ENCODE data around the gene ZFP36L2. TPM values are rescaled to one million over a fixed set of nuclear protein-coding genes. Genes with fewer than 3 reads are reported as not detected.

ZFP36L2 gene
- total and polyA plus RNA-seq, 10 of the 15 experiments (the other 5 are each of a cell fraction or from before 2014, with no cell fraction given) = 4.3 to 64.9 (median 19.5) TPM

GRCh38 chr2:43215673-43216255, 10.6 kb downstream of the ZFP36L2 start (continued):
- TF ChIP-seq ATF3 (IDR thresholded peaks at IDR 0.05; ENCODE audit: borderline replicate concordance, extremely low read depth, low read depth, low read length) = no peak

GRCh38 chr2:43214253-43214652, 12.2 kb downstream of the ZFP36L2 start:
- DNase-seq (ENCODE audit: low read depth, low spot score) (no peak), ATAC-seq (no peak), FAIRE-seq (no peak)
- peaks cover 18% of the 10 kb centered on the region for H3K4me1 ChIP-seq (ENCODE audit: control insufficient read depth, insufficient read depth, low read length)
- H3K27ac ChIP-seq (ENCODE audit: control insufficient read depth, insufficient read depth) = no peak overlapping the region
- H4K20me1 ChIP-seq (ENCODE audit: control insufficient read depth, insufficient read depth) = no peaks in the 10 kb centered on the region
- intact Hi-C loops (cut with micrococcal nuclease; ENCODE audit: unreplicated experiment) = no loop called here
- no peak overlapping the region for H2AFZ ChIP-seq (ENCODE audit: control insufficient read depth, low read depth, low read length)
- no peaks in the 10 kb centered on the region for H3K27me3 ChIP-seq (replicated peaks in 1 of 2; ENCODE audit: control insufficient read depth in 2 of 2, insufficient read depth in 2 of 2, low read length in 1 of 2)
- CTCF ChIA-PET = interaction anchor here (0.8 to 1.1 kb wide), 2 partner anchors 10 to 270 kb away, joined by 3 to 4 read pairs; no protein-coding TSS in a partner anchor
- in situ Hi-C loops (cut with MboI) = no loop called here
- BruUV-seq (replicated peaks) = no TSS peak
- RAD21 ChIA-PET (ENCODE audit: unreplicated experiment) = interaction anchor here (0.6 kb wide), 1 partner anchor 38 kb away, joined by 3 read pairs; no protein-coding TSS in a partner anchor
- no peaks in the 10 kb centered on the region for H3K9me3 ChIP-seq (replicated peaks; ENCODE audit: control insufficient read depth, insufficient read depth, low read length)
- 97% methylated on average over 4 of the region's 5 CpGs for WGBS (ENCODE audit: insufficient coverage, insufficient replicate concordance, low lambda C conversion rate, missing lambda C conversion rate)
- H3K4me3 ChIP-seq = no peak overlapping the region
- H3K9ac ChIP-seq (ENCODE audit: control insufficient read depth, insufficient read depth, low read length) = no peak overlapping the region
- SMC1A ChIA-PET (ENCODE audit: uncharacterized antibody, unreplicated experiment) = interaction anchor here (1.5 kb wide), 1 partner anchor 14 kb away, joined by 5 read pairs; no protein-coding TSS in a partner anchor
- peaks cover 1% of the 10 kb centered on the region; the same call in 1 of the 2 replicates for H3K79me2 ChIP-seq (ENCODE audit: control insufficient read depth, insufficient read depth, low read length)
- H3K4me2 ChIP-seq (ENCODE audit: control insufficient read depth, insufficient read depth) = no peak overlapping the region
- POLR2A ChIA-PET = interaction anchor here (0.7 kb wide), 1 partner anchor 1021 kb away, joined by 3 read pairs; no protein-coding TSS in a partner anchor
- no peaks in the 10 kb centered on the region for H3K36me3 ChIP-seq (ENCODE audit: control insufficient read depth in 2 of 2, insufficient read depth in 2 of 2, low read length in 1 of 2)
- TF ChIP-seq MTA3 (IDR thresholded peaks at IDR 0.05; ENCODE audit: borderline replicate concordance, low read length) (no peak), MLLT1 (IDR thresholded peaks at IDR 0.05) (no peak), NKRF (conservative IDR thresholded peaks at IDR 0.05) (no peak), ZZZ3 (IDR thresholded peaks at IDR 0.05; ENCODE audit: control insufficient read depth, insufficient read length, low read depth) (no peak)
